Activated T-cell treated with anti-CD3 and anti-CD28 coated beads, Interleukin-2, amount 50 U/mL, for 4 hours (primary cell): ENCODE results near the gene HYAL3. TPM values are rescaled to one million over a fixed set of nuclear protein-coding genes. Genes with fewer than 3 reads are reported as not detected.
"Not testable (repeated sequence)": the region's sequence is repeated elsewhere in the genome, so short reads cannot be mapped to it uniquely, and the experiment has no call there.

Experiments used
- ATAC-seq, 2 donors: fragments of 200-7000 bp; cut with Tn5 transposase; one replicate each; pipeline ENCODE4 v1.10.0; 2021
- DNase-seq: peaks from one replicate; pipeline ENCODE4 v3.0.0-alpha.2; 2020
- H3K27me3 Mint-ChIP-seq: one replicate; pipeline ENCODE4 v1.8.0; 2021; ENCODE audit warnings: low read depth, mixed read lengths
- H3K36me3 Mint-ChIP-seq: one replicate; pipeline ENCODE4 v1.8.0; 2022; ENCODE audit warnings: mixed read lengths; ENCODE audit not compliant: insufficient read depth
- H3K4me1 Mint-ChIP-seq: one replicate; pipeline ENCODE4 v1.8.0; 2021; ENCODE audit warnings: low read depth, mixed read lengths
- H3K4me3 Mint-ChIP-seq: one replicate; pipeline ENCODE4 v1.8.0; 2021; ENCODE audit warnings: mild to moderate bottlenecking, moderate library complexity, mixed read lengths
- H3K9me3 Mint-ChIP-seq: one replicate; pipeline ENCODE4 v1.8.0; 2021; ENCODE audit warnings: mixed read lengths
- total RNA-seq, 3 donors: library from RNA; stranded (reverse); gene quantifications; one replicate each; pipeline ENCODE4 v1.2.1, GENCODE V29; 2021

The HYAL3 gene
- total RNA-seq, 3 donors from 2014 or later: 4.9 to 10.3 (median 7.2) TPM

DNA sequence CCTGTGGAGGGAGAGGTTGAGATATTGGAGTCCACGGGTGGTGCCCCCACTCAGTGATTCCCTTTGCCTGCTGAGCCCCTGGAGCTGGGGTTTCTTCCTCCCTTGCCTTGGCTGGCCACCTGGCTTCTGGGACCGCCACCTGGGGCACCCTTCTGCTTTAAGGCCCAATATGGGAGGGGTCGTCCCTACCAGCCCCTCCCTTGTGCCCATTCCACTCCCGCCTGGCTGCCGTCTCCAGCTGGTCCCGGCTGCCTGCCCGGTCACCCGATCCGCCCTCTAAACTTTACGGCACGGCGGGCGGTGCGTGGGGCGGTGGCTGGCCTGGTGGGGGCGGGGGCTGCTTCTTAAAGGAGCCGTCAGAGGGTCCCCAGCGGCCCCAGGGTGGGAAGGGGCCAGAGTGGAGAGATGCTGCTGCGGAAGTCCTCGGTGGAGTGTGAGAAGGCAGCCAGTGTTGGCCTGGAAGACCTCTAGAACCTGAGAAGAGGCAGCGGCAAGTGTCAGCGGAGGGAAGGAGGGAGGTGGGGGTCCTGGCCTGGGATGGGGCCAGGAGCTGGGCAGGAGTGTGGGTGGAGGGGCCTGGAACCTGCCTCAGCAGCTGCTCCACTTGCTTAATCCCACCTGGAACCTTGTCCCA is 31.8 kb downstream of the HYAL3 start:
- Mint-ChIP-seq H3K27me3 (peaks cover 8% of the 10 kb centered on the region), H3K4me3 (no peak overlapping the region)

DNA sequence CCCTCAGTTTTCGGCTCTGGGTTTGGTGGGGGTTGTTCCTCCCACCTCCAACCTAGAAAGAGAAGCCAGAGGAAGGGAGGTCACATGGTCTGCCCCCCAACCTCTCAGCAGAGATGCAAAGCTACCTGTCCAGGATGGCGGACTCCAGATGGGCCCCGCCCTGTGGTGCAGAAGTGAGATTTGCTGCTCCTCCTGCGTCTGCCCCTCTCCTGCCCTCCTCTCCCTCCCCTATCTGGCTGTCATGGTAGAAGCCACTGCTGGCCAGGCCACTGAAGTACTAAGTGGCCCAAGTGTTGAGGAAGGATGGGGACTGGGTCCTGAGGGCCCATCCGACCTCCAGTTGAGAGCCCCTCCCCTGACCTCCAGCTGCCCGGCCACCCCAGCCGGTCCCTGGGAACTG is 32.4 kb downstream of the HYAL3 start:
- peaks cover 8% of the 10 kb centered on the region for H3K27me3 Mint-ChIP-seq
- no peak for DNase-seq
- no peak overlapping the region for H3K4me3 Mint-ChIP-seq
- ATAC-seq: no peak
- no peaks in the 10 kb centered on the region for H3K36me3 Mint-ChIP-seq
- H3K4me1 Mint-ChIP-seq: peaks cover 5% of the 10 kb centered on the region
- H3K9me3 Mint-ChIP-seq: no peaks in the 10 kb centered on the region

More for the DNA sequence above, 31.8 kb downstream of the HYAL3 start:
- ATAC-seq: no peak
- Mint-ChIP-seq H3K36me3 (no peaks in the 10 kb centered on the region), H3K9me3 (no peaks in the 10 kb centered on the region), H3K4me1 (peaks cover 5% of the 10 kb centered on the region)
- no peak for DNase-seq

DNA sequence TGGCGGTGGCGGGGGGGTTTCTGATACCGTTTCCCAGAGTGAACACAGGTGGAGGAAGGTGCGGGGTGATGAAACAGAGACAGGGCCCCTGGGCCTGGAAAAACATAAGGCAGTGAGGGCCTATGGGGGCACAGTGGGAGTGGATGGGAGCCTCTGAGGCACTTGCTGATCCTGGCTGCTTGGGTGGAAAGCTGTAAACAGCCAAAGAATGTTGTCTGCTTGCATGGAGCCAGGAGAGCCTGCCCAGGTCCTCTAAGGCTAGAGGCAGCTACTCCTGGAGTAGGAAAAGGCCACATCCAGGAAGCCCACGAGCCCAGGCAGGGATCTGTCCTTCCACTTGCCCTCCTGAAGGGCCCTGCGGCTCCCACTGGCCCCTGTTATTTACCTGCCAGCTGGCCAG is 33.2 kb downstream of the HYAL3 start:
- Mint-ChIP-seq H3K4me1 (no peaks in the 10 kb centered on the region), H3K36me3 (no peaks in the 10 kb centered on the region), H3K4me3 (no peak overlapping the region), H3K9me3 (no peaks in the 10 kb centered on the region), H3K27me3 (peaks cover 4% of the 10 kb centered on the region)
- no peak for DNase-seq
- ATAC-seq: no peak

DNA sequence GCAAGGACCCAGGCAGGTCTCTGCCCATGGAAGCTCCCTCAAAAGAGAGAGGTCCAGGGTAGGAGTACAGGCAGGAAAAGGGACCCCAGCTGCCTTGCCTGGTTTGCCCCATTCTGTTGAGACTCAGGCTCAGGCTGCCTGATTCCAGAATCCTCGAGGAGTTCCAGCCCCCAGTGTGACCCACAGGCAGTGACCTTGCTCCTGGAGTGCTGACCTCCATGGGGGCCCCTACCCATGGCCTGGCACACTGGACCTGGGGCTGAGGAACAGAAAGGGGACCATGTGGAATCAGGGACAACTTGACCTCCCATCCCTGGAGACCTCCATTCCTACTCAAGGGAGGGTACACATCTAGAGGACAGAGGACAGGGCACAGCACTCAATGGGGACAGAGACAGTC is 33.6 kb downstream of the HYAL3 start:
- no peak for DNase-seq
- Mint-ChIP-seq H3K4me3 (no peak overlapping the region), H3K27me3 (peaks cover 4% of the 10 kb centered on the region), H3K36me3 (no peaks in the 10 kb centered on the region), H3K4me1 (no peaks in the 10 kb centered on the region), H3K9me3 (no peaks in the 10 kb centered on the region)
- no peak for ATAC-seq

DNA sequence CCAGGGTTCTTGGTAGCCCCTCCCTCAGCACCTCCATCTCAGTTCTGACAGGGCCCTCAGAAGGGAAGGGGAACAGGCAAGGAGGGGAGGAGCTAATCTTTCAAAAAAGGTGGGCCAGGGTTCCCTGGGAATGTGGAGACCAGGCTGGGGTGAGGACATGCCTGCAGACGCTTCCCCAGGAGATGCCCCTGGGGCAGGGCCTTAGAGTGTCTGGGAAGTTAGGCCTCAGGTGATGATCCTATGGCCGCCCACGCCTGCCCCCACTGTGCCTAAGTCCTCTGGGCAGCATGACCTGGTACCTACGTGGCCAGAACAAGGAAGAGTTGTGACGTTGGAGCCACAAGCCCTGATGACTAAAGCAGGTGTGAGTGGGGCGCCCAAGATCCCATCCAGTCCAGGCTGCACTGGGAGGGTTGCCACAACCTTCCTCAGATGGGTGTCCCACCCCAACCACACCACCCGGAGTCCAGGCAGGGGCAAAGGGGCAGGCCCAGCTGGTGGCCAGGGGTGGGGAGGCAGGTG is 34.2 kb downstream of the HYAL3 start:
- no peaks in the 10 kb centered on the region for H3K36me3 Mint-ChIP-seq
- no peak for ATAC-seq
- no peaks in the 10 kb centered on the region for H3K4me1 Mint-ChIP-seq
- H3K9me3 Mint-ChIP-seq: no peaks in the 10 kb centered on the region
- H3K27me3 Mint-ChIP-seq: peaks cover 4% of the 10 kb centered on the region
- H3K4me3 Mint-ChIP-seq: no peak overlapping the region
- DNase-seq: no peak

DNA sequence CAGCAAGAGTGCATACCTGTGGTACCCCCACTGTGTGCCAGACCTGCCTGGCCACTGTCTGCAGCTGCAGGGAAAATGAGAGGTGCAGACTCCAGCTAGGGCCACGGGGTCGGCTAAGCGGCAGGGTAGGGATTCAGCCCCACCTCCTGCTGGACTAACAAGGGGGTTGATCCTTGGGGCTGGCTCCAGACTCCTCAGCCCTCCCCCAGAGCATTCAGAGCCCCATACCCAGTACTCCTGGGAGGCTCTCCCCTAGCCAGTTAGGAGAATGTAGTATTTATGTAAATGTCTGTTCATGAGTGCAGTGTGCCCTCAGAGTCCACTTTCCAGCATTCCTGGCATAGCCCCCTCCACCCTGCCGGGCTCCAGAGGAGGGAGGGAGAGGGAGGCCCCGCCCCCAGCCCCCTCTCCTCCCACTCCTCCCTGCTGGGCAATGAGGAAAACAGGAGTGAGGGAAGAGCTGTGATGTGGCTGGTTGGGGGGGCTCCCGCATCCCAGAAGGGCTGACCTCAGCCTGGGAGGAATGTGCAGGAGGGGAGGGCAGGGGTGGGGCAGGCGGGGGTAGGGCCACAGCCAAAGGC is 34.7 kb downstream of the HYAL3 start:
- H3K27me3 Mint-ChIP-seq: peaks cover 4% of the 10 kb centered on the region
- H3K4me3 Mint-ChIP-seq: no peak overlapping the region
- ATAC-seq: no peak
- peaks cover 4% of the 10 kb centered on the region for H3K4me1 Mint-ChIP-seq
- no peak for DNase-seq
- H3K36me3 Mint-ChIP-seq: no peaks in the 10 kb centered on the region
- H3K9me3 Mint-ChIP-seq: no peaks in the 10 kb centered on the region

DNA sequence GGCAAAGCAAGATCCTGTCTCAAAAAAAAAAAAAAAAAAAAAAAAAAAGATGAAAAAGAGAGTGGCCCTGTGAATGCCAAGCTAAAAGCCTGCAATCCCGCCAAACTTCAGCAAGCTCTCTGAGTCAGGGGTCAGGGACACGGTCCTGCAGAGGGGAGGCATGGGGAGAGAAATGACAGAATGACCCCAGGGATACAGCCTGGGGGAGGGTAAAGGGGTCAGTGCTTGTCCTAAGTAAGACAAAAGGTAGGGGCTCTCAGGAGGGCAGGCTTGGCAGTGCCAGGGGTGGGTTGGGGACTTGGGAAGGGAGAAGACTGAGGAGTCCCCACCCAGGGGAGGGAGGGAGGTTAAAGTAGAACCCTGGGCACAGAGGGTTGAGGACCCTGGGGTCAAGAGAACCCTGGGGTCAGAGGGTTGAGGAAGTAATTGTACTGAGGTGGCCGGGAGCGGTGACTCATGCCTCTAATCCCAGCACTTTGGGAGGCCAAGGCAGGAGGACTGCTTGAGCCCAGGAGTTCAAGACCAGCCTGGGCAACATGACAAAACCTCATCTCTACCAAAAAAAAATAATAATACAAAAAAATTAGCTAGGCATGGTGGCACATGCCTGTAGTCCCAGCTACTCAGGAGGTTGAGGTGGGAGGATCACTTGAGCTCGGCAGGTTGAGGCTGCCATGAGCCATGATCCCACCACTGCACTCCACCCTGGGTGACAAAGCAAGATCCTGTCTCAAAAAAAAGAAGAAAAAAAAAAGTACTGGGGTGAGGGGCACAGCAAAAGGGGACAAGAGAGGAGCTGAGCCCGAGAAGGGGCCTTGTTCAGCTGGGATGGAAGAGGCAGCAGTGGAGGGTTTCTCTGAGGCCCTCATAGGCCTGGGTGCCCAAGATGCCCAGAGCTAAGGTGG is 35.5 kb downstream of the HYAL3 start:
- Mint-ChIP-seq H3K4me1 (peaks cover 5% of the 10 kb centered on the region), H3K4me3 (no peak overlapping the region), H3K27me3 (peaks cover 4% of the 10 kb centered on the region), H3K9me3 (no peaks in the 10 kb centered on the region), H3K36me3 (no peaks in the 10 kb centered on the region)
- ATAC-seq (no peak), DNase-seq (no peak)

DNA sequence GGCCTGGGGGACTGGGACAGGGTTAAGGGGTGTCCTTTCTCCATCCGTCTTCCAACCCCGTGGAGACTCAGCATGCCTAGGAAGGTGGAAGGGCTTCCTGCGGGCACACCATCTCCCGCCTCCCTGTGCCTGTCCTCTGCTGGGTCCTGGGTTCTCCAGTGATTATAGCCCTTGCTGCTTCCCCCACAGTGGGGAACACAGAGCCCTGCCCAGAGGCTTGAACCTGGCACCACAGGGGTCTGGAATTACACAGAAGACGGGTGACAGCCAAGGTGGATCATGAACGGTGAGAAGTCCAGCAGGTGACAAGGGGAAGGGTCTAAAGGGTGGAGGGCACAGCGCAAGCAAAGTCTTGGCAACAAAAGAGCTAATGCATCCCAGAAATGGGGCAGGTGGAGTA is 36.4 kb downstream of the HYAL3 start:
- ATAC-seq (no peak), DNase-seq (no peak)
- Mint-ChIP-seq H3K27me3 (no peaks in the 10 kb centered on the region), H3K9me3 (no peaks in the 10 kb centered on the region), H3K4me1 (peaks cover 5% of the 10 kb centered on the region), H3K4me3 (no peak overlapping the region), H3K36me3 (no peaks in the 10 kb centered on the region)

DNA sequence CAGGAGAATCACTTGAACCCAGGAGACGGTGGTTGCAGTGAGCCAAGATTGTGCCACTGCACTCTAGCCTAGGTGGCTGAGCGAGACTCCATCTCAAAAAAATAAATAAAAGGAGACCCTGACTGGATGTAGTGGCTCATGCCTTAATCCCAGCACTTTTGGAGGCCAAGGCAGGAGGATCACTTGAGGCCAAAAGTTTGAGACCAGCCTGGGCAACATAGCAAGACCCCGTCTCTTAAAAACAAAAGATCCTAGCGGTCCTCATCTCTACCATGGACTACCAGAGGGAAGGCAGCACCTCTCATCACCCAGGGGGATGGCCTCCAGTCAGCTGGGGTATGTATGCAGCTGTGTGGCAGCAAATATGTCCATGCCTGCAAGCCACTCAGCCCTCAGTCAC is 37.0 kb downstream of the HYAL3 start:
- H3K9me3 Mint-ChIP-seq, H3K27me3 Mint-ChIP-seq, H3K36me3 Mint-ChIP-seq, DNase-seq, ATAC-seq, H3K4me1 Mint-ChIP-seq, H3K4me3 Mint-ChIP-seq: not testable (repeated sequence)

DNA sequence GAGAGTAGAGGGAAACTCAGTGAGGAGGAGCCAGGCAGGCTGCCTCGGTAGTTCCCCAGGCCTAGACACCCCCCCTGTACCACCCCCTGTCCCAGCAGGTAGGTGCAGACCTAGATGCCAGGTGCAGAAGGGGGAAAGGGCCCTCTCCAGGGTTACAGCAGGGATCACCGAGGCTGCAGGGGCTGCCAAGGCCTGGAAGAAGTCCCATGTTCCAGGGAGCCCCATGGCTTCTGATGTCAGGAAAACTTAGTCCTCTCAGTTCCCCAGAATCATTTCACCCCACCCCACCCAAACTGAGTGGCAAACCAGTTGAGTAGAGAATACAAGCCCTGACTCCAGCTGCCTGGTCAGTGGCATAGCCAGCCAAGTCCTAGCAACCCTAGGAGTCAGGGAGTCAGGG is 37.7 kb downstream of the HYAL3 start:
- Mint-ChIP-seq H3K4me1 (peaks cover 5% of the 10 kb centered on the region), H3K36me3 (peaks cover 7% of the 10 kb centered on the region), H3K9me3 (no peaks in the 10 kb centered on the region), H3K27me3 (no peaks in the 10 kb centered on the region), H3K4me3 (no peak overlapping the region)
- no peak for DNase-seq
- ATAC-seq: no peak

DNA sequence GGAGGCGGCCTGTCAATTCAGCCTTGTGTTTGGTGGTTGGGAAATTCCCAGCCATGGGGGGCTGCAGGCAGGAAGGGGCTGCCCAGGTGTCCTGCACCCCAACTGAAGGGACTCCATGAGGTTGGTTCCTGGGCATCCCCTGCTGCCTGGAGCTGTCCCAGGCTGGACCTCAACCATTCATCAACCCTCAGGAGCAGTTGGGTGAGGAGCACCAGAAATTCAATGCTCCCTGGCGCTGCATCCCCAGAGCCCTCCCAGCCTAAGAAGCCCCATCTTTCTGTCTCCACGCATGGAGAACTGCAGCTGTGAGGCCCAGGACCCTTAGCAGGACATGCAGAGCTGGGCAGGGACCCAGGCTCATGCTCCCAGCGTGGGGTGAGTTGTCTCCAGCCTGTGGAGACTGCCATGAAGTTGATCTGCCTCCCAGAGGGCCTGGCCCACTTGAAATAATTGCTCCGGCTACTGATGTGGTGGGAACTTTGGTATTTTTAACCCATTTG is 38.2 kb downstream of the HYAL3 start:
- H3K9me3 Mint-ChIP-seq: no peaks in the 10 kb centered on the region
- no peak for ATAC-seq
- H3K36me3 Mint-ChIP-seq: peaks cover 8% of the 10 kb centered on the region
- H3K4me1 Mint-ChIP-seq: peaks cover 5% of the 10 kb centered on the region
- H3K4me3 Mint-ChIP-seq: no peak overlapping the region
- H3K27me3 Mint-ChIP-seq: no peaks in the 10 kb centered on the region
- DNase-seq: no peak

DNA sequence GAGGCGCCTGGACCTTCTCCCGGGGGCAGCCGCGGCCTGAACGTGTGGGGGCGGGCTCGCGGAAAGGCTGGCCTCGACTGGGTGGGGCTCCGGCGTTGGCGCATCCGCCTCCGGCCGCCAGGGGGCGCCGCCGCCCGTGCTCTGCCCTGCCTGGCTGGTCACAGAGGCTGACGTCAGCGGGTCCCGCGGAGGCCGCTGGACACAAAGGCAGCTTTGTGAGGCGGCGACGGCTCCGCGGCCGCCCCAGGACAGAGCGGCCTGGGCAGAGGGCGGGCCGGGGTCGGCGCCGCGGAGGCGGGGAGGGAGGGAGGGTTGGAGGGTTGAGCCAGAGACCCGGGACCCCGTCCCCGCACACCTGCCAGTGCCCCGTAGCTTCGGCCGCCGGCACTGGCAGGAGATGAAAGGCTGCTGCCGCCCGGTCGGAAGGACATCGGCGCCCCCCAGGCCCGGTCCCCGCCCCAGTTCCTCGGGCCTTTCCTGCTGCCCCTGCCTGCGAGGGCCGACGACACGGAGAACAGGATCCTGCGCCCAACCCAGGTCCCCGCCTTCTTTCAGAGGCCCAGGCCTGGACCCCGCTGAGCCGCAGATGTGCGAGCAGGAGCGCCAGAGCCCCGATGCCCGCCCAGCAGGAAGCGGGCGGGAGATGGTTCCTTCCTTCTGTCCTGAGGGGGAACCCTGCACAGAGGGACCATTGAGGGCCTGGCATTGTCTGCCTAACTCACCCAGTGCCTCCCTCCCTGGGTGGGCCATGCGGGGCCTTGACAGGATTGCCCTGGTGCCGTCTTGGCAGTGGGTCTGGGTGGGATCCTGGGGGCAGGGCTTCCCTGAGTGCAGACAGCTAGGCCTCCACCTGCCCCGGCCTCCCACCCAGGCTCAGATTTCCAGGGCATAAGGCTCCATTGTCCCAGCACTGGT is 38.9 kb downstream of the HYAL3 start:
- Mint-ChIP-seq H3K9me3 (no peaks in the 10 kb centered on the region), H3K4me1 (peaks cover 5% of the 10 kb centered on the region), H3K36me3 (peaks cover 8% of the 10 kb centered on the region), H3K4me3 (peak overlapping the region; percentile 53), H3K27me3 (no peaks in the 10 kb centered on the region)
- DNase-seq: peak; percentile 77
- ATAC-seq: peak; percentile 98

DNA sequence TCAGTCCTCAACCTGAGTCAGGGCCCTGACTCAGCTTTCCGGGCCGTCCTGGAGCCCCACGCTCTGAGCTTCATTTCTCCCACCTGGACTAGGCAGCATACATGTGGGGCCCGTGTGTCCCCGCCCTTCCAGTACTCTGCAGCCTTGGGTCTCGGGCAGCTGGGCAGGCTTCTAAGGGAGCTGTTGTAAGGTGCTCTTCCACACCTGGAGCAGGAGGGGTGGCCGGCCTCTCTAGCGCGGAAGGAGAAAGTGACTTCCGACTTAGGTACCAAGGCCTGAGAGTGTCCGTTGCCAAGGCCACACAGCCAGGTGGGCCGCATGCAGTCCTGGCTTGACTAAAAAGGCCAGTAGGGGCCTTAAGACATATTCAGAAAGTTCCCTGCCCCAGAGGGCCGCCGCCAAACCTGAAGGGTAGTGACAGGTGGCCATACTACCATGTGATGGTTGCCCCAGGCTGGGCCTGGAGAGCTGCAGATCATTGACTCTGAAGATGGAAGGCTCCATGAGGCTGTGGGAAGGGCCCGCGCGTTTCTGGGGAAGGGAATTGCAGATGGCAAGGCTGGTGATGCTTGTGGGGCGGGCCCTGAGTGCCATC is 39.7 kb downstream of the HYAL3 start:
- Mint-ChIP-seq H3K9me3 (no peaks in the 10 kb centered on the region), H3K4me1 (peaks cover 5% of the 10 kb centered on the region), H3K4me3 (peak overlapping the region; percentile 53), H3K27me3 (no peaks in the 10 kb centered on the region), H3K36me3 (peaks cover 8% of the 10 kb centered on the region)
- no peak for DNase-seq
- ATAC-seq: peak; percentile 10 to 21
